SK-N-SH treated with all-trans-retinoic acid at 6 μM for 48 hours (cell line): ENCODE data around the gene UBE3C.

Experiments
- ARNTL ChIP-seq: fragments of 450-650 bp; formaldehyde crosslinking; IDR thresholded peaks from 2 replicates; pipeline ENCODE4 v1.5.0; 2020; ENCODE audit warnings: low read depth, mild to moderate bottlenecking, moderate library complexity, borderline replicate concordance
- CSDC2 ChIP-seq: fragments of 250-450 bp; sonication (Bioruptor Pico); IDR thresholded peaks from 2 replicates; pipeline ENCODE4 v1.5.0; 2020; ENCODE audit warnings: mild to moderate bottlenecking, moderate library complexity
- CSRNP3 ChIP-seq: fragments of 250-450 bp; sonication (Bioruptor Pico); IDR thresholded peaks from 2 replicates; pipeline ENCODE4 v1.5.1; 2021; ENCODE audit warnings: mild to moderate bottlenecking, moderate library complexity
- ESRRG ChIP-seq: fragments of 250-450 bp; sonication (Bioruptor Pico); IDR thresholded peaks from 2 replicates; pipeline ENCODE4 v1.6.1; 2021; ENCODE audit warnings: mild to moderate bottlenecking
- GLIS3 ChIP-seq: fragments of 250-450 bp; sonication (Bioruptor Pico); IDR thresholded peaks from 2 replicates; pipeline ENCODE4 v1.5.0; 2020; ENCODE audit warnings: mild to moderate bottlenecking, moderate library complexity
- ISL1 ChIP-seq: fragments of 250-450 bp; sonication (Bioruptor Pico); IDR thresholded peaks from 2 replicates; pipeline ENCODE4 v2.1.2; 2022; ENCODE audit warnings: mild to moderate bottlenecking, moderate library complexity
- PATZ1 ChIP-seq: fragments of 250-450 bp; sonication (Bioruptor Pico); IDR thresholded peaks from 2 replicates; pipeline ENCODE4 v1.8.0; 2020; ENCODE audit warnings: mild to moderate bottlenecking, moderate library complexity, borderline replicate concordance
- PPARA ChIP-seq: fragments of 250-450 bp; sonication (Bioruptor Pico); IDR thresholded peaks from 2 replicates; pipeline ENCODE4 v1.5.0; 2020; ENCODE audit warnings: mild to moderate bottlenecking, borderline replicate concordance
- RARB ChIP-seq: fragments of 250-450 bp; sonication (Bioruptor Pico); IDR thresholded peaks from 2 replicates; pipeline ENCODE4 v1.8.0; 2021; ENCODE audit warnings: mild to moderate bottlenecking, moderate library complexity
- SNAI2 ChIP-seq: fragments of 250-450 bp; sonication (Bioruptor Pico); IDR thresholded peaks from 2 replicates; pipeline ENCODE4 v1.5.0; 2020; ENCODE audit warnings: mild to moderate bottlenecking, moderate library complexity
- ZC3H10 ChIP-seq: fragments of 250-450 bp; sonication (Bioruptor Pico); IDR thresholded peaks from 2 replicates; pipeline ENCODE4 v1.5.1; 2021; ENCODE audit warnings: mild to moderate bottlenecking, moderate library complexity
- ZFP3 ChIP-seq: fragments of 250-450 bp; sonication (Bioruptor Pico); IDR thresholded peaks from 2 replicates; pipeline ENCODE4 v1.5.0; 2020; ENCODE audit warnings: mild to moderate bottlenecking, moderate library complexity
- ZFP30 ChIP-seq: fragments of 450-650 bp; formaldehyde crosslinking; IDR thresholded peaks from 2 replicates; pipeline ENCODE4 v1.5.0; 2022; ENCODE audit warnings: mild to moderate bottlenecking, moderate library complexity
- ZNF70 ChIP-seq: fragments of 450-650 bp; formaldehyde crosslinking; IDR thresholded peaks from 2 replicates; pipeline ENCODE4 v1.5.0; 2020; ENCODE audit warnings: mild to moderate bottlenecking, moderate library complexity

GRCh38 chr7:157193274-157193673, 54.5 kb downstream of the UBE3C start:
- TF ChIP-seq PATZ1 (CRISPR knock-in tag) (no peak), PPARA (CRISPR knock-in tag) (no peak), SNAI2 (CRISPR knock-in tag) (no peak), RARB (CRISPR knock-in tag) (no peak), ARNTL (CRISPR knock-in tag) (no peak), GLIS3 (no peak), ISL1 (CRISPR knock-in tag) (no peak), CSDC2 (CRISPR knock-in tag) (no peak), ZNF70 (CRISPR knock-in tag) (no peak), ZC3H10 (CRISPR knock-in tag) (no peak), CSRNP3 (no peak), ESRRG (CRISPR knock-in tag) (no peak), ZFP30 (CRISPR knock-in tag) (no peak), ZFP3 (no peak)
